SK-N-MC (cell line): ENCODE results near the gene UNC13A.

Experiments
- EZH2 ChIP-seq: fragments of 200-600 bp; sonication (generic); IDR thresholded peaks from one replicate; pipeline ENCODE4 v1.6.1; 2017; ENCODE audit warnings: antibody characterized with exemption
- FOXP2 ChIP-seq: optimal IDR thresholded peaks from 2 replicates; pipeline ENCODE3; 2011; ENCODE audit warnings: mild to moderate bottlenecking, moderate library complexity; ENCODE audit not compliant: insufficient read depth; ENCODE audit errors: extremely low read length, control extremely low read depth
- POLR2AphosphoS5 ChIP-seq: IDR thresholded peaks from 2 replicates; pipeline ENCODE4 v1.6.1; 2012; ENCODE audit warnings: mild to moderate bottlenecking, low read depth, low read length, borderline replicate concordance

DNA sequence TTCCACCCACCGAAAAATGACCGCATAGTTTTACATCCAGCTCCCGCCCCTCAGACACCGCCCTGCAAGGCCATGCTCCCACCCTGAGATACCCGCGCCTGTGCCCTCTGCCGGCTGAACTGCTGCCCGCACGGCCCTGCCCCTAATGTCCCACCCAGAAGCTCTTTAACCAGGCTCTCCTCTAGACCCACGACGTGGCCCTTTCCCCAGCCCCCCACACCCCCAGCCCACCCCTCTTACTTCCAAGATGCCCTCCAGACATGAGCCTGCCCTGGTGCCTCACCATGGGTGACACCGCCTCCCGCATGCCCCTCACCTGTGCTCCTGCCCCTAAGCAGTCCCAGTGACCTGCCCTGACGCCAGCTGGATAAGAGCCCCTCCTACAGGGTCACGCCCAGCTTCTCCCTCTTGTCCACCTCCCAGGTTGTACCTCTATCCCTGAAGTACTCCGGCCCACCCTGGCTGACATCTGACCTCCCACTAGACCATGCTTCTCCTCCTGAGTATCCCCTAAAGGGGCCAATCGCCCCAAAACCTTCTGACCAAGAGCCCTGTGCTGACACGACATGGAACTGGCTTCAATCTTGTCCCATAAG lies 81.5 kb downstream of the UNC13A start:
- no peak for TF ChIP-seq POLR2AphosphoS5
- no peak for TF ChIP-seq EZH2
- no peak for TF ChIP-seq FOXP2
